ENCODE results near the gene FAM13A.

Gene FAM13A

GRCh38 chr4:88821522-88821921 is 235.5 kb downstream of the FAM13A start:
- TF ChIP-seq ZBTB7A (IDR thresholded peaks at IDR 0.05; ENCODE audit: low read depth) (no peak), EP300 (IDR thresholded peaks at IDR 0.05; ENCODE audit: borderline replicate concordance) (no peak), USF1 (IDR thresholded peaks at IDR 0.05) (no peak)

GRCh38 chr4:88820698-88821415 is 236.1 kb downstream of the FAM13A start:
- TF ChIP-seq REST (IDR thresholded peaks at IDR 0.05; ENCODE audit: low read depth): no peak
- no peak for TF ChIP-seq TCF12 (IDR thresholded peaks at IDR 0.05; ENCODE audit: low read depth)
- no peak for TF ChIP-seq RAD21 (IDR thresholded peaks at IDR 0.05; ENCODE audit: low read depth)
- no peak for TF ChIP-seq FOXM1 (IDR thresholded peaks at IDR 0.05; ENCODE audit: borderline replicate concordance, low read depth)
- no peak for TF ChIP-seq TEAD4 (IDR thresholded peaks at IDR 0.05)

GRCh38 chr4:88819818-88820697 is 236.9 kb downstream of the FAM13A start:
- TF ChIP-seq USF1 (IDR thresholded peaks at IDR 0.05): no peak

- TF ChIP-seq ZBTB7A (IDR thresholded peaks at IDR 0.05; ENCODE audit: low read depth): no peak
- peak; percentile 79 for TF ChIP-seq RAD21 (IDR thresholded peaks at IDR 0.05; ENCODE audit: low read depth)
Measured at GRCh38 chr4:88818631-88819470, 238.1 kb downstream of the FAM13A start.

GRCh38 chr4:88817740-88818139 is 239.2 kb downstream of the FAM13A start:
- TF ChIP-seq USF1 (IDR thresholded peaks at IDR 0.05): no peak

GRCh38 chr4:88816360-88816759 is 240.6 kb downstream of the FAM13A start:
- no peak for TF ChIP-seq CEBPB (IDR thresholded peaks at IDR 0.05)

GRCh38 chr4:88814043-88814617 is 242.9 kb downstream of the FAM13A start:
- TF ChIP-seq USF1 (IDR thresholded peaks at IDR 0.05) (no peak), RAD21 (IDR thresholded peaks at IDR 0.05; ENCODE audit: low read depth) (no peak), FOXM1 (IDR thresholded peaks at IDR 0.05; ENCODE audit: borderline replicate concordance, low read depth) (no peak), NFIC (IDR thresholded peaks at IDR 0.05) (no peak), TAF1 (IDR thresholded peaks at IDR 0.05; ENCODE audit: low read depth) (no peak), ZBTB7A (IDR thresholded peaks at IDR 0.05; ENCODE audit: low read depth) (no peak), CEBPB (IDR thresholded peaks at IDR 0.05) (no peak), REST (IDR thresholded peaks at IDR 0.05; ENCODE audit: low read depth) (no peak), EP300 (IDR thresholded peaks at IDR 0.05; ENCODE audit: borderline replicate concordance) (no peak)
